Measurements from ENCODE around the gene SLC24A3. TPM values are rescaled to one million over a fixed set of nuclear protein-coding genes. Genes with fewer than 3 reads are reported as not detected.

The SLC24A3 gene
- total RNA-seq, 6 donors from 2014 or later: 6.3 to 10.8 (median 9.3) TPM

DNA sequence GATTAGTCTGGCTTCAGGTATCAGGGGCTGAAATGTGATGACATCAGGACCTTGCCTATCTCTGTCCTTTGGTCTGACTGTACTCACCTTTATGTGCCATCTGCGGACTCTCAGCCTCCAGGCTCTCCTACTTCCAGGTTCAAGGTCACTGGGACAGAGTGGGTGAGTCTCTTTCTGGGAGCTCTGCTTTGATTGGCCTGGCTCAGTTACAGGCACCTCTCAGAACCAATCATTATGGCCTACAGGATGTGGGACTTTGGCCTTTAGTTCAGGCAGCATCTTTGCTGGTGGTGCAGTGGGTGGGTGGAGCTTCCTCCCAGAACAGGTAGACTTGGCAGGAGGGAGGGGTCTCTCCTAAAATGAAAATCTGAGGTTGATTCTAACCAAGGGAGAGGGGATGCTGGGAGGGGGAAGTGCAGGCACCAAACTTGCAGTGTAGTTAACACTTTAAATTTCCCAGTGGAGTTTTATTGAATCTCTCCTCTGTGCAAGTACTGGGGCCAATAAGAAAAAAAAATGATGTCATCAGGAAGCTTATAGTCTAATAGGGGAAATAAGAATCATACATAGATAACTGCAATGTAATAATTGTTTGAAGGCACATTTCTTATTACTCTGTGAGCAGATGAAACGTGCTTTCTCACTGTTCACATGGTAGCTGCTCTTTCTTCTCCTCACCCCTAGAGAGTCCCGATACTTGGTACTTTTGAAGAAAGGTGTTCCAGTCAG lies 53.4 kb downstream of the SLC24A3 start:
- TF ChIP-seq EP300 (IDR thresholded peaks at IDR 0.05) (no peak), POLR2AphosphoS5 (IDR thresholded peaks at IDR 0.05) (no peak), POLR2A (IDR thresholded peaks at IDR 0.05) (no peak)
- TF ChIP-seq, protein P1, sequence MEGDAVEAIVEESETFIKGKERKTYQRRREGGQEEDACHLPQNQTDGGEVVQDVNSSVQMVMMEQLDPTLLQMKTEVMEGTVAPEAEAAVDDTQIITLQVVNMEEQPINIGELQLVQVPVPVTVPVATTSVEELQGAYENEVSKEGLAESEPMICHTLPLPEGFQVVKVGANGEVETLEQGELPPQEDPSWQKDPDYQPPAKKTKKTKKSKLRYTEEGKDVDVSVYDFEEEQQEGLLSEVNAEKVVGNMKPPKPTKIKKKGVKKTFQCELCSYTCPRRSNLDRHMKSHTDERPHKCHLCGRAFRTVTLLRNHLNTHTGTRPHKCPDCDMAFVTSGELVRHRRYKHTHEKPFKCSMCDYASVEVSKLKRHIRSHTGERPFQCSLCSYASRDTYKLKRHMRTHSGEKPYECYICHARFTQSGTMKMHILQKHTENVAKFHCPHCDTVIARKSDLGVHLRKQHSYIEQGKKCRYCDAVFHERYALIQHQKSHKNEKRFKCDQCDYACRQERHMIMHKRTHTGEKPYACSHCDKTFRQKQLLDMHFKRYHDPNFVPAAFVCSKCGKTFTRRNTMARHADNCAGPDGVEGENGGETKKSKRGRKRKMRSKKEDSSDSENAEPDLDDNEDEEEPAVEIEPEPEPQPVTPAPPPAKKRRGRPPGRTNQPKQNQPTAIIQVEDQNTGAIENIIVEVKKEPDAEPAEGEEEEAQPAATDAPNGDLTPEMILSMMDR (IDR thresholded peaks at IDR 0.05): no peak
- no peaks in the 10 kb centered on the region for H3K27me3 ChIP-seq
- no peaks in the 10 kb centered on the region for H3K9me3 ChIP-seq
- no peaks in the 10 kb centered on the region for H3K36me3 ChIP-seq
- no peak overlapping the region for H3K4me3 ChIP-seq
- DNase-seq (no peak), ATAC-seq (ENCODE audit: low FRiP score in 2 of 2) (no peak)
- H3K4me1 ChIP-seq: no peaks in the 10 kb centered on the region
- WGBS, 2 donors: 84 to 90% methylated on average over 3 of the region's 3 CpGs
- H3K27ac ChIP-seq: no peak overlapping the region

DNA sequence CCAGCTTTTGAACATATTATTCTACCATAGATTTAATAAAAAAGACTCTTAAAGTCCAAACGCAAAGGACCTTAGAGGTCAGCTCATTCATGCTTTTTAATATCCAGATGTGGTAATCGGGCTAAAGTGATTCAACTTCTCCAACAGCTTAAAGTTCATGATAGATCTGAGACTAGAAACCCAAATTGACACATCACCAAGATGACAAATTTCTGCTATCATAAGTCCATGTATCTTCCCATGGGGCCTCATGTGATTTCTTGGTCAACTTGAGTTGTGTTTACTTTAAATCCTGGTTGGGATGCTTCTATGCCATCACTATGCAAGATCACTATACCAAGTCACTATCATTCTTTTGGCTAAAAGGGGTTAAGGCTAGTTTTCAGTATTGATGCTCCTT lies 56.0 kb downstream of the SLC24A3 start:
- DNase-seq: no peak
- H3K27ac ChIP-seq: no peak overlapping the region
- H3K4me3 ChIP-seq: no peak overlapping the region
- no peaks in the 10 kb centered on the region for H3K36me3 ChIP-seq
- 90 to 92% methylated on average over 2 of the region's 2 CpGs for WGBS, 2 donors
- H3K4me1 ChIP-seq: no peaks in the 10 kb centered on the region
- H3K27me3 ChIP-seq: no peaks in the 10 kb centered on the region
- no peaks in the 10 kb centered on the region for H3K9me3 ChIP-seq
- no peak for ATAC-seq (ENCODE audit: low FRiP score in 2 of 2)
- TF ChIP-seq POLR2AphosphoS5 (IDR thresholded peaks at IDR 0.05) (no peak), EP300 (IDR thresholded peaks at IDR 0.05) (no peak), POLR2A (IDR thresholded peaks at IDR 0.05) (no peak)
- TF ChIP-seq, protein P1 (IDR thresholded peaks at IDR 0.05): no peak

DNA sequence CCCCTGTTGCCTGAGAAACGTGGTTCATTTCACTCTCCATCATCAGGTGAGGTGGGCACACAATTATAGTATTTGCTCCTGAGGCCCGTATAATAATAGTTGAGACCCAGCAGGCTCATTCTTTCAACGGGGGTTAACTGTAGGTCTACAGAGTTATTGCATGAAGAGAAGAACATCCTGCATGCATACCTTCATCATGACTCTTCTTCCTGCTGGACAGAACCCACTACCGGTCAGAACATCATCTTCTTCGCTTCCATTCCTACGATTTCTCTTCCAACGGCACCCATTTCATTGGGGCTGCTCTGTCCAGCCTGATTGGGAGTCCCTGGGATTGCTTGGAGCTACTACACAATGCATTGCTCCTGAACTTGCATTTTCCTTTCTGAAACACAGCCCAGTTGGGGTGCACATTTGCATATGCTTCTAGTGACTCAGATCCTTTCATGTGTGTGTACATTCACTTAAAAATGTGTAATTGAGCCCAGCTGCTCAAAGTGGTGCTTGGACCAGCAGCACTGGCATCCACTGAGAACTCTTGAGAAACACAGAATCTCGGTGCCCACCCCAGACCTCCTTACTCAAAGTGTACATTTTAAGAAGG lies 57.4 kb downstream of the SLC24A3 start:
- WGBS, 2 donors: 78 to 81% methylated on average over 7 to 8 of the region's 8 CpGs
- no peaks in the 10 kb centered on the region for H3K9me3 ChIP-seq
- no peak overlapping the region for H3K4me3 ChIP-seq
- no peaks in the 10 kb centered on the region for H3K36me3 ChIP-seq
- ATAC-seq (ENCODE audit: low FRiP score in 2 of 2) (no peak), DNase-seq (no peak)
- no peak overlapping the region for H3K27ac ChIP-seq
- H3K27me3 ChIP-seq: no peaks in the 10 kb centered on the region
- peaks cover 0 to 3% (median 1%) of the 10 kb centered on the region in 4 donors for H3K4me1 ChIP-seq
- TF ChIP-seq POLR2A (IDR thresholded peaks at IDR 0.05) (no peak), POLR2AphosphoS5 (IDR thresholded peaks at IDR 0.05) (no peak), EP300 (IDR thresholded peaks at IDR 0.05) (no peak)
- TF ChIP-seq, protein P1 (IDR thresholded peaks at IDR 0.05): no peak

DNA sequence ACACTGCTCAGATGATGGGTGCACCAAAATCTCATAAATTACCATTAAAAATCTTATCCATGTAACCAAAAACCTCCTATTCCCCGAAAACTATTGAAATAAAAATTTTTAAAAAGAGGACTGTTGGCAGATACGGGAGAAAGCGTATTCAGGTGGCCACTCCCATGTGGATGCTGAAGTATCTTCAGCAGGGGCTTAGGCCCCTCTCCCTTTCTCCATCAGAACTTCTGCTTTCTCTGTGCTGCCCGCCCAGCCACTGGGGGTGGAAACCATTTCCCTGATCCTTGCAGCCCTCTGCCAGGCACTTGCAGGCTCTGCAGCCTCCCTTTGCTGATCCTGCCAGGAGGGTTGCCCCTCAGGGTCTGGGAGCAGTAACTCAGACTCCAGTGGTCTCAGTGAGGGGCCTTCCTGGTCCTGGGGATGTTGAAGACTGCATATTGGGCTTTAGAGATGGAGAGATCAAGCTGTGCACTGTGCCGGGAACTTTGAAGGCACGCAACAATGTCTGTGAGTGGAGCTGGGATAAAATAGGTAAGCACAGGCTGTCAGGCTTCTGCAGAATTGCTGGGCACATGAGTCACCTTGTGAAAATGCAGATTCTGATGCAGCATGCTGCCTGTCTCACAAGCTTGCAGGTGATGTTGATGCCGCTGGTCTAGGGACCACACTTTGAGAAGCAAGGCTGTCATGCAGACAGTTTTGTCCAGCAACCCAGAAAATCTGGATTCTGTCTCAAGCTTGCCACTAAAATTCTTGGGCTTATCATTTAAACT lies 59.6 kb downstream of the SLC24A3 start:
- TF ChIP-seq POLR2A (IDR thresholded peaks at IDR 0.05): no peak
- no peak for TF ChIP-seq EP300 (IDR thresholded peaks at IDR 0.05)
- TF ChIP-seq, protein P1 (IDR thresholded peaks at IDR 0.05): no peak
- TF ChIP-seq POLR2AphosphoS5 (IDR thresholded peaks at IDR 0.05): no peak
- Histone ChIP-seq H3K27ac (no peak overlapping the region), H3K4me1 (peaks cover 11 to 15% (median 12%) of the 10 kb centered on the region in 4 donors), H3K27me3 (no peaks in the 10 kb centered on the region), H3K36me3 (no peaks in the 10 kb centered on the region), H3K4me3 (no peak overlapping the region), H3K9me3 (no peaks in the 10 kb centered on the region)
- ATAC-seq (ENCODE audit: low FRiP score in 2 of 2) (no peak), DNase-seq (no peak)
- WGBS, 2 donors: 86% methylated on average over 7 of the region's 7 CpGs

Data from upper lobe of left lung (tissue), 6 donors.